A549 (cell line): ENCODE results near the gene SPATS2. TPM values are rescaled to one million over a fixed set of nuclear protein-coding genes. Genes with fewer than 3 reads are reported as not detected.

ENCODE experiments used
- ATAC-seq, 2 experiments: fragments of 200-7000 bp in 1 of 2; fragments of >200 bp in 1 of 2; cut with Nextera tagmentation in 1 of 2; cut with Tn5 transposase in 1 of 2; 3 replicates each; pipeline versions ENCODE4 v1.8.0 to v1.9.1; 2018 to 2020; ENCODE audit warnings: mild to moderate bottlenecking in 1 of 2, moderate library complexity in 1 of 2
- CTCF ChIA-PET: fragments of 300-600 bp; sonication (Branson Sonifier 250); formaldehyde crosslinking; extraction: SDS; loops from one replicate; lab custom pipeline; 2021; ENCODE audit warnings: antibody characterized with exemption, inconsistent platforms; lab: Yijun Ruan, JAX
- POLR2A ChIA-PET: fragments of 350-600 bp; formaldehyde crosslinking; extraction: SDS; loops from one replicate; lab custom pipeline; 2021; ENCODE audit warnings: antibody characterized with exemption, inconsistent platforms; lab: Yijun Ruan, JAX
- DNase-seq, 2 experiments: peaks; one replicate each; pipeline versions ENCODE4 v3.0.0 to v3.0.0-alpha.2; 2011 to 2016; ENCODE audit warnings: low read depth in 1 of 2, low spot score in 1 of 2
- FAIRE-seq: peaks from 2 replicates; lab custom pipeline; 2011; peaks lifted over from hg19 to GRCh38; lab: Jason Lieb, UNC
- H3K27ac ChIP-seq, 2 experiments: fragments of >200 bp; sonication (Bioruptor Twin); formaldehyde crosslinking; 3 replicates each; pipeline ENCODE4 v1.5.1; 2016 to 2017
- H3K4me1 ChIP-seq: fragments of >200 bp; sonication (Bioruptor Twin); formaldehyde crosslinking; 3 replicates; pipeline ENCODE4 v1.6.1; 2016
- H3K4me2 ChIP-seq: fragments of >200 bp; sonication (Bioruptor Twin); formaldehyde crosslinking; 3 replicates; pipeline ENCODE4 v1.6.1; 2016
- H3K4me3 ChIP-seq: fragments of >200 bp; sonication (Bioruptor Twin); formaldehyde crosslinking; 3 replicates; pipeline ENCODE4 v1.5.1; 2016
- H3K9me3 ChIP-seq: fragments of >200 bp; sonication (Bioruptor Twin); formaldehyde crosslinking; 3 replicates; pipeline ENCODE4 v1.6.1; 2016
- CEBPB ChIP-seq, 2 experiments: fragments of >200 bp in 1 of 2; sonication (Bioruptor Twin) in 1 of 2; formaldehyde crosslinking in 1 of 2; IDR thresholded peaks; 2 replicates each; pipeline ENCODE4 v1.6.1; 2012 to 2016
- EHMT2 ChIP-seq: fragments of 200-600 bp; sonication (generic); IDR thresholded peaks from 2 replicates; pipeline ENCODE4 v1.6.1; 2016; ENCODE audit warnings: antibody characterized with exemption, low read depth, mild to moderate bottlenecking, moderate library complexity
- ELK1 ChIP-seq: fragments of 150-350 bp; IDR thresholded peaks from 2 replicates; pipeline ENCODE4 v1.6.1; 2014; ENCODE audit warnings: low read depth, mild to moderate bottlenecking, low read length
- FOSB ChIP-seq: fragments of 250-450 bp; sonication (Bioruptor Pico); IDR thresholded peaks from 2 replicates; pipeline ENCODE4 v1.5.0; 2020; ENCODE audit warnings: mild to moderate bottlenecking, moderate library complexity
- GATA3 ChIP-seq: IDR thresholded peaks from 2 replicates; pipeline ENCODE4 v1.6.1; 2012; ENCODE audit warnings: borderline replicate concordance
- HDAC2 ChIP-seq: fragments of 200-600 bp; sonication (generic); IDR thresholded peaks from 2 replicates; pipeline ENCODE4 v1.6.1; 2016
- HEYL ChIP-seq: fragments of 250-450 bp; sonication (Bioruptor Pico); IDR thresholded peaks from 2 replicates; pipeline ENCODE4 v1.8.0; 2021; ENCODE audit warnings: mild to moderate bottlenecking, moderate library complexity
- HMGXB4 ChIP-seq: fragments of 250-450 bp; sonication (Bioruptor Pico); IDR thresholded peaks from 2 replicates; pipeline ENCODE4 v1.5.0; 2021; ENCODE audit warnings: mild to moderate bottlenecking, moderate library complexity, borderline replicate concordance
- HOXA7 ChIP-seq: fragments of 250-450 bp; sonication (Bioruptor Pico); IDR thresholded peaks from 2 replicates; pipeline ENCODE4 v1.5.0; 2020; ENCODE audit warnings: mild to moderate bottlenecking, moderate library complexity
- JUNB ChIP-seq: fragments of >200 bp; sonication (Bioruptor Twin); formaldehyde crosslinking; IDR thresholded peaks from 2 replicates; pipeline ENCODE4 v1.6.1; 2016
- KDM1A ChIP-seq: fragments of 200-600 bp; sonication (generic); IDR thresholded peaks from 2 replicates; pipeline ENCODE4 v1.6.1; 2016; ENCODE audit warnings: low read depth, mild to moderate bottlenecking
- NFE2L2 ChIP-seq: fragments of 150-350 bp; conservative IDR thresholded peaks from 2 replicates; pipeline ENCODE4 v1.6.1; 2014; ENCODE audit warnings: low read length
- NPAS2 ChIP-seq: fragments of 250-450 bp; sonication (Bioruptor Pico); IDR thresholded peaks from 2 replicates; pipeline ENCODE4 v1.8.0; 2022; ENCODE audit warnings: mild to moderate bottlenecking, moderate library complexity, borderline replicate concordance
- NR3C1 ChIP-seq: fragments of >200 bp; sonication (Bioruptor Twin); formaldehyde crosslinking; IDR thresholded peaks from 3 replicates; pipeline ENCODE4 v1.6.1; 2017
- POLR2AphosphoS2 ChIP-seq: conservative IDR thresholded peaks from 2 replicates; pipeline ENCODE4 v1.6.1; 2012; ENCODE audit warnings: low read length, improper control_type of control experiment, inconsistent platforms
- RCOR1 ChIP-seq: fragments of 150-350 bp; IDR thresholded peaks from 2 replicates; pipeline ENCODE4 v1.6.1; 2014; ENCODE audit warnings: antibody characterized with exemption, low read length, low read depth
- RFX5 ChIP-seq: fragments of 450-650 bp; IDR thresholded peaks from 2 replicates; pipeline ENCODE4 v1.7.1; 2014; ENCODE audit warnings: antibody characterized with exemption, mild to moderate bottlenecking, moderate library complexity
- RNF2 ChIP-seq: fragments of 200-600 bp; sonication (generic); IDR thresholded peaks from 2 replicates; pipeline ENCODE4 v1.6.1; 2016; ENCODE audit warnings: low read depth, mild to moderate bottlenecking, antibody characterized with exemption, moderate library complexity, borderline replicate concordance
- ZC3H11A ChIP-seq: fragments of 450-650 bp; IDR thresholded peaks from 2 replicates; pipeline ENCODE4 v1.6.1; 2014; ENCODE audit warnings: antibody characterized with exemption, mild to moderate bottlenecking
- WGBS: methylation state at CpG from one replicate; pipeline ENCODE4 v1.1.6; 2017; ENCODE audit errors: missing lambda C conversion rate; 5-methylcytosine and 5-hydroxymethylcytosine counted together
- polyA plus RNA-seq, 4 experiments: library from polyadenylated mRNA; depleted of rRNA in 3 of 4; stranded (reverse); fragments of >200 nt; fragmentation: RNase III in 1 of 4; extraction: RNeasy Plus Mini Kit Qiagen cat#74134 plus additional on column Dnase treatment in 1 of 4; gene quantifications; 2 replicates in 3 of 4; 3 replicates in 1 of 4; pipeline ENCODE4 v1.2.3, GENCODE V29; 2011 to 2017

Gene SPATS2
- polyA plus RNA-seq, 2 of the 4 experiments (the other 2 are of a cell fraction), result 37.7 to 154 TPM

GRCh38 chr12:49539406-49540228, 172.4 kb downstream of the SPATS2 start:
- Histone ChIP-seq H3K27ac (peak overlapping the region; percentile 65 to 91; a peak in 5 of 6 replicates), H3K4me3 (peak overlapping the region; percentile 76)
- no peak for ATAC-seq
- 76% methylated on average over 42 of the region's 47 CpGs for WGBS
- TF ChIP-seq GATA3, result no peak
- no peak for TF ChIP-seq KDM1A
- no peak for TF ChIP-seq HEYL (CRISPR knock-in tag)
- no peak for TF ChIP-seq CEBPB (IDR thresholded peaks at IDR 0.05)
- no peak for TF ChIP-seq POLR2AphosphoS2
- TF ChIP-seq ELK1, result no peak
- TF ChIP-seq FOSB (CRISPR knock-in tag), result no peak
- no peak for TF ChIP-seq NR3C1
- TF ChIP-seq HMGXB4 (CRISPR knock-in tag), result no peak
- TF ChIP-seq HDAC2, result no peak
- TF ChIP-seq, all 56 proteins: peak for 0
- POLR2A ChIA-PET, result interaction anchor here (1.7 kb wide), 1 partner anchor 173 kb away, joined by 6 read pairs; the partner anchor contains the start of gene SPATS2
- Histone ChIP-seq H3K9me3 (no peaks in the 10 kb centered on the region), H3K4me2 (peak overlapping the region; percentile 92), H3K4me1 (peaks cover 32% of the 10 kb centered on the region)
- CTCF ChIA-PET, result interaction anchor here (0.8 to 9.1 kb wide), 14 partner anchors 12 to 208 kb away, joined by 3 to 63 read pairs (median 7); partner anchors contain the start of genes C1QL4 and DNAJC22
- DNase-seq (no peak), FAIRE-seq (no peak)

GRCh38 chr12:49540229-49541139, 173.2 kb downstream of the SPATS2 start:
- H3K4me2 ChIP-seq, result no peak overlapping the region
- POLR2A ChIA-PET, result no interaction called here
- TF ChIP-seq HMGXB4 (CRISPR knock-in tag) (no peak), ELK1 (no peak), RCOR1 (no peak), NR3C1 (no peak), EHMT2 (no peak), FOSB (CRISPR knock-in tag) (no peak), ZC3H11A (no peak), RFX5 (no peak), HOXA7 (no peak), NPAS2 (CRISPR knock-in tag) (no peak), RNF2 (no peak), NFE2L2 (no peak), JUNB (no peak)
- TF ChIP-seq, all 56 proteins: peak for 0
- 86% methylated on average over 21 of the region's 21 CpGs for WGBS
- H3K4me3 ChIP-seq, result no peak overlapping the region
- FAIRE-seq (no peak), DNase-seq (no peak), ATAC-seq (no peak)
- H3K9me3 ChIP-seq, result no peaks in the 10 kb centered on the region
- peaks cover 32% of the 10 kb centered on the region for H3K4me1 ChIP-seq
- CTCF ChIA-PET, result interaction anchor here (0.8 to 9.1 kb wide), 7 partner anchors 13 to 193 kb away, joined by 4 to 63 read pairs (median 7); partner anchors contain the start of gene DNAJC22
- no peak overlapping the region; a peak in 1 of 6 replicates for H3K27ac ChIP-seq
